H1 (cell line): ENCODE data around the gene DGKI.

Source experiments
- CTCF ChIP-seq, 3 experiments: IDR thresholded peaks; 1 replicate in 2 of 3; 2 replicates in 1 of 3; pipeline versions ENCODE4 v1.5.1 to v1.6.1; 2011; ENCODE audit warnings: low read length in 3 of 3, mild to moderate bottlenecking in 3 of 3, inconsistent platforms in 2 of 3, low read depth in 1 of 3, moderate library complexity in 1 of 3; ENCODE audit not compliant: insufficient read depth in 1 of 3; ENCODE audit errors: control extremely low read depth in 1 of 3
- EZH2 ChIP-seq: fragments of 200-600 bp; sonication (generic); IDR thresholded peaks from 2 replicates; pipeline ENCODE4 v1.7.1; 2012; ENCODE audit warnings: low read depth, mild to moderate bottlenecking, moderate library complexity, low read length, inconsistent platforms; ENCODE audit not compliant: severe bottlenecking
- POLR2A ChIP-seq, 2 experiments: IDR thresholded peaks; 1 replicate in 1 of 2; 2 replicates in 1 of 2; pipeline ENCODE4 v1.6.1; 2011; ENCODE audit warnings: low read depth in 2 of 2, low read length in 2 of 2, mild to moderate bottlenecking in 2 of 2; ENCODE audit errors: control extremely low read depth in 1 of 2
- POLR2AphosphoS5 ChIP-seq: IDR thresholded peaks from 2 replicates; pipeline ENCODE4 v1.6.1; 2011; ENCODE audit warnings: low read depth, low read length
- SIN3A ChIP-seq, 2 experiments: IDR thresholded peaks in 1 of 2; conservative IDR thresholded peaks in 1 of 2; 2 replicates each; pipeline ENCODE4 v1.6.1; 2011 to 2012; ENCODE audit warnings: low read length in 2 of 2, improper control_type of control experiment in 1 of 2, low read depth in 1 of 2, mild to moderate bottlenecking in 1 of 2
- SP1 ChIP-seq: IDR thresholded peaks from 2 replicates; pipeline ENCODE4 v1.6.1; 2011; ENCODE audit warnings: low read depth, low read length
- TAF1 ChIP-seq: IDR thresholded peaks from 2 replicates; pipeline ENCODE4 v1.6.1; 2011; ENCODE audit warnings: mild to moderate bottlenecking, low read depth, low read length
- TAF7 ChIP-seq: optimal IDR thresholded peaks from 2 replicates; pipeline ENCODE3; 2011; ENCODE audit warnings: low read depth, mild to moderate bottlenecking, inconsistent platforms, low read length, moderate library complexity, borderline replicate concordance
- ZNF274 ChIP-seq: IDR thresholded peaks from 2 replicates; pipeline ENCODE4 v1.7.0; 2012; ENCODE audit warnings: low read length, borderline replicate concordance; ENCODE audit errors: extremely low read depth
- TF ChIP-seq, protein P1 (sequence below): IDR thresholded peaks from 2 replicates; pipeline ENCODE4 v1.6.1; 2011; ENCODE audit warnings: low read length, improper control_type of control experiment

- TF ChIP-seq EZH2 (no peak), TAF7 (no peak), CTCF (IDR thresholded peaks at IDR 0.05; ENCODE audit: control extremely low read depth in 1 of 3, insufficient read depth in 1 of 3, low read depth in 1 of 3, low read length in 3 of 3) (no peak), TAF1 (no peak), SP1 (no peak), POLR2A (IDR thresholded peaks at IDR 0.05; ENCODE audit: control extremely low read depth in 1 of 2, low read depth in 2 of 2, low read length in 2 of 2) (no peak), SIN3A (conservative IDR thresholded peaks at IDR 0.05 in 1 of 2, IDR thresholded peaks at IDR 0.05 in 1 of 2; ENCODE audit: low read depth in 1 of 2, low read length in 2 of 2) (no peak), POLR2AphosphoS5 (no peak), ZNF274 (no peak)
- TF ChIP-seq, protein P1, sequence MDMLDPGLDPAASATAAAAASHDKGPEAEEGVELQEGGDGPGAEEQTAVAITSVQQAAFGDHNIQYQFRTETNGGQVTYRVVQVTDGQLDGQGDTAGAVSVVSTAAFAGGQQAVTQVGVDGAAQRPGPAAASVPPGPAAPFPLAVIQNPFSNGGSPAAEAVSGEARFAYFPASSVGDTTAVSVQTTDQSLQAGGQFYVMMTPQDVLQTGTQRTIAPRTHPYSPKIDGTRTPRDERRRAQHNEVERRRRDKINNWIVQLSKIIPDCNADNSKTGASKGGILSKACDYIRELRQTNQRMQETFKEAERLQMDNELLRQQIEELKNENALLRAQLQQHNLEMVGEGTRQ: no peak
These were observed 174.9 kb downstream of the DGKI start for GRCh38 chr7:137671920-137672319.
